Neuronal stem cell (in vitro differentiated cells): ENCODE measurements around the gene SPART.

ENCODE experiments used
- DNase-seq: peaks from one replicate; pipeline ENCODE4 v3.0.0-alpha.2; 2013; ENCODE audit warnings: low spot score
- H2AFZ ChIP-seq: one replicate; pipeline ENCODE4 v1.6.1; 2013; ENCODE audit warnings: mild to moderate bottlenecking, low read length, inconsistent platforms
- H2AK5ac ChIP-seq: 2 replicates; pipeline ENCODE4 v1.6.1; 2013; ENCODE audit warnings: low read depth, mild to moderate bottlenecking, inconsistent platforms, low read length, moderate library complexity, mixed read lengths
- H2BK120ac ChIP-seq: 2 replicates; pipeline ENCODE4 v1.6.1; 2013; ENCODE audit warnings: low read depth, mild to moderate bottlenecking, inconsistent platforms, low read length, moderate library complexity, mixed read lengths
- H2BK12ac ChIP-seq: one replicate; pipeline ENCODE4 v1.6.1; 2013; ENCODE audit warnings: low read length, inconsistent platforms
- H2BK15ac ChIP-seq: 2 replicates; pipeline ENCODE4 v1.6.1; 2013; ENCODE audit warnings: mild to moderate bottlenecking, low read length, inconsistent platforms, mixed read lengths
- H2BK5ac ChIP-seq: one replicate; pipeline ENCODE4 v1.6.1; 2013; ENCODE audit warnings: inconsistent platforms, mild to moderate bottlenecking, low read length, moderate library complexity
- H3K14ac ChIP-seq: one replicate; pipeline ENCODE4 v1.6.1; 2013; ENCODE audit warnings: low read length, inconsistent platforms
- H3K18ac ChIP-seq: 2 replicates; pipeline ENCODE4 v1.6.1; 2013; ENCODE audit warnings: low read length, inconsistent platforms
- H3K23ac ChIP-seq: 2 replicates; pipeline ENCODE4 v1.6.1; 2013; ENCODE audit warnings: low read depth, mild to moderate bottlenecking, mixed read lengths, low read length, inconsistent platforms; ENCODE audit not compliant: poor library complexity
- H3K27ac ChIP-seq: replicated peaks from 3 replicates; pipeline ENCODE4 v1.5.1; 2013; ENCODE audit warnings: low read length, inconsistent platforms
- H3K27me3 ChIP-seq, 3 experiments: 2 replicates each; pipeline ENCODE4 v1.6.1; 2013; ENCODE audit warnings: low read length in 3 of 3, mild to moderate bottlenecking in 2 of 3, inconsistent platforms in 1 of 3, low read depth in 1 of 3, mixed read lengths in 1 of 3, moderate library complexity in 1 of 3; ENCODE audit not compliant: control insufficient read depth in 3 of 3, insufficient read depth in 3 of 3
- H3K36me3 ChIP-seq, 2 donors: replicated peaks in 1 of 2; 2 replicates each; pipeline ENCODE4 v1.6.1; 2013; ENCODE audit warnings: low read length in 2 of 2; ENCODE audit not compliant: control insufficient read depth in 2 of 2, insufficient read depth in 2 of 2
- H3K4ac ChIP-seq: 2 replicates; pipeline ENCODE4 v1.6.1; 2013; ENCODE audit warnings: inconsistent platforms, mild to moderate bottlenecking, low read length, moderate library complexity
- H3K4me1 ChIP-seq, 2 donors: 1 replicate in 1 of 2; 2 replicates in 1 of 2; pipeline ENCODE4 v1.6.1; 2013; ENCODE audit warnings: low read length in 2 of 2, low read depth in 1 of 2; ENCODE audit not compliant: control insufficient read depth in 2 of 2, insufficient read depth in 1 of 2
- H3K4me2 ChIP-seq: one replicate; pipeline ENCODE4 v1.6.1; 2013; ENCODE audit warnings: mild to moderate bottlenecking, low read length, inconsistent platforms; ENCODE audit not compliant: insufficient read depth, poor library complexity, severe bottlenecking
- H3K4me3 ChIP-seq, 2 donors: 2 replicates each; pipeline ENCODE4 v1.5.1; 2013; ENCODE audit warnings: low read length in 2 of 2, mild to moderate bottlenecking in 2 of 2, inconsistent platforms in 1 of 2, moderate library complexity in 1 of 2
- H3K79me1 ChIP-seq: one replicate; pipeline ENCODE4 v1.6.1; 2013; ENCODE audit warnings: low read depth, mild to moderate bottlenecking, inconsistent platforms, low read length, moderate library complexity
- H3K9ac ChIP-seq: one replicate; pipeline ENCODE4 v1.6.1; 2013; ENCODE audit warnings: mild to moderate bottlenecking, low read depth, low read length, inconsistent platforms; ENCODE audit not compliant: poor library complexity
- H3K9me3 ChIP-seq, 2 donors: replicated peaks in 1 of 2; 2 replicates each; pipeline versions ENCODE3 to v1.6.1; 2013; ENCODE audit warnings: low read length in 2 of 2, mild to moderate bottlenecking in 2 of 2, inconsistent platforms in 1 of 2, low read depth in 1 of 2, mixed read lengths in 1 of 2, moderate library complexity in 1 of 2; ENCODE audit not compliant: control insufficient read depth in 2 of 2, insufficient read depth in 1 of 2
- H4K8ac ChIP-seq: one replicate; pipeline ENCODE4 v1.6.1; 2013; ENCODE audit warnings: low read depth, mild to moderate bottlenecking, inconsistent platforms, low read length, moderate library complexity
- H4K91ac ChIP-seq: one replicate; pipeline ENCODE4 v1.6.1; 2013; ENCODE audit warnings: low read length, low read depth, mild to moderate bottlenecking, inconsistent platforms; ENCODE audit not compliant: poor library complexity
- WGBS, 2 donors: extraction: QIAGEN DNeasy Blood & Tissue Kit; methylation state at CpG; one replicate each; pipeline ENCODE4 v1.1.7; 2013; ENCODE audit warnings: missing lambda C conversion rate in 2 of 2, mixed read lengths in 1 of 2; ENCODE audit not compliant: insufficient read length in 2 of 2, insufficient replicate concordance in 1 of 2; ENCODE audit errors: extremely low coverage in 2 of 2; 5-methylcytosine and 5-hydroxymethylcytosine counted together

Gene SPART

GRCh38 chr13:36355632-36356031, 9.4 kb upstream of the SPART start:
- H2BK5ac ChIP-seq = no peak overlapping the region
- H3K9me3 ChIP-seq = peaks cover 0 to 2% of the 10 kb centered on the region in 2 donors
- H3K4me1 ChIP-seq = peaks cover 0 to 3% of the 10 kb centered on the region in 2 donors
- H3K9ac ChIP-seq = no peak overlapping the region
- no peak overlapping the region for H2AK5ac ChIP-seq
- H3K27ac ChIP-seq = no peak overlapping the region
- WGBS, 2 donors = no CpG with 5 or more reads among the region's 2 CpGs
- H2BK15ac ChIP-seq = no peak overlapping the region
- no peak overlapping the region for H3K23ac ChIP-seq
- no peak for DNase-seq
- no peak overlapping the region for H3K14ac ChIP-seq
- no peak overlapping the region for H3K4me3 ChIP-seq
- no peak overlapping the region for H3K4me2 ChIP-seq
- H3K18ac ChIP-seq = no peak overlapping the region
- no peaks in the 10 kb centered on the region for H3K36me3 ChIP-seq
- no peak overlapping the region for H3K4ac ChIP-seq
- no peak overlapping the region for H2AFZ ChIP-seq
- H3K79me1 ChIP-seq = no peaks in the 10 kb centered on the region
- no peak overlapping the region for H2BK12ac ChIP-seq
- H3K27me3 ChIP-seq = no peaks in the 10 kb centered on the region
- no peak overlapping the region for H2BK120ac ChIP-seq
- H4K91ac ChIP-seq = no peak overlapping the region
- H4K8ac ChIP-seq = no peak overlapping the region

GRCh38 chr13:36354842-36355623, 8.8 kb upstream of the SPART start:
- Histone ChIP-seq H3K79me1 (no peaks in the 10 kb centered on the region), H2BK12ac (no peak overlapping the region), H2BK120ac (no peak overlapping the region), H3K36me3 (no peaks in the 10 kb centered on the region), H3K4me1 (peaks cover 0 to 3% of the 10 kb centered on the region in 2 donors), H3K4me3 (no peak overlapping the region), H3K4me2 (no peak overlapping the region), H2AK5ac (no peak overlapping the region), H3K23ac (no peak overlapping the region), H2BK5ac (no peak overlapping the region), H3K9ac (no peak overlapping the region), H3K4ac (no peak overlapping the region), H2AFZ (no peak overlapping the region), H4K8ac (no peak overlapping the region), H3K9me3 (peaks cover 0 to 2% of the 10 kb centered on the region in 2 donors), H3K14ac (no peak overlapping the region), H4K91ac (no peak overlapping the region), H2BK15ac (no peak overlapping the region), H3K27ac (no peak overlapping the region), H3K27me3 (no peaks in the 10 kb centered on the region), H3K18ac (no peak overlapping the region)
- DNase-seq = no peak
- no CpG with 5 or more reads among the region's 1 CpG for WGBS, 2 donors

GRCh38 chr13:36353001-36353400, 6.8 kb upstream of the SPART start:
- H3K18ac ChIP-seq = no peak overlapping the region

GRCh38 chr13:36352350-36352749, 6.2 kb upstream of the SPART start:
- no peaks in the 10 kb centered on the region for H3K36me3 ChIP-seq
- no peak overlapping the region for H3K14ac ChIP-seq
- peaks cover 0 to 3% of the 10 kb centered on the region in 2 donors for H3K4me1 ChIP-seq
- no peak overlapping the region for H2BK12ac ChIP-seq
- H4K8ac ChIP-seq = no peak overlapping the region
- peaks cover 0 to 2% of the 10 kb centered on the region in 2 donors for H3K9me3 ChIP-seq
- no peak overlapping the region for H2BK5ac ChIP-seq
- H3K23ac ChIP-seq = no peak overlapping the region
- no peak overlapping the region for H3K4ac ChIP-seq
- no peaks in the 10 kb centered on the region for H3K27me3 ChIP-seq
- no peak overlapping the region for H4K91ac ChIP-seq
- H3K79me1 ChIP-seq = no peaks in the 10 kb centered on the region
- H2BK120ac ChIP-seq = no peak overlapping the region
- H3K9ac ChIP-seq = no peak overlapping the region
- H3K4me2 ChIP-seq = no peak overlapping the region
- H2AK5ac ChIP-seq = no peak overlapping the region
- no peak for DNase-seq
- H2BK15ac ChIP-seq = no peak overlapping the region
- H2AFZ ChIP-seq = no peak overlapping the region
- H3K4me3 ChIP-seq = no peak overlapping the region
- H3K27ac ChIP-seq = no peak overlapping the region
- H3K18ac ChIP-seq = no peak overlapping the region

More at GRCh38 chr13:36353001-36353400, 6.8 kb upstream of the SPART start:
- H3K79me1 ChIP-seq = no peaks in the 10 kb centered on the region
- no peak overlapping the region for H4K8ac ChIP-seq
- H3K23ac ChIP-seq = no peak overlapping the region
- no peak overlapping the region for H2AK5ac ChIP-seq
- no peak overlapping the region for H2BK5ac ChIP-seq
- H2AFZ ChIP-seq = no peak overlapping the region
- no peak overlapping the region for H2BK12ac ChIP-seq
- H3K4me1 ChIP-seq = peaks cover 0 to 3% of the 10 kb centered on the region in 2 donors
- no peak for DNase-seq
- H3K9ac ChIP-seq = no peak overlapping the region
- no peak overlapping the region for H3K4me2 ChIP-seq
- peaks cover 0 to 2% of the 10 kb centered on the region in 2 donors for H3K9me3 ChIP-seq
- no peaks in the 10 kb centered on the region for H3K27me3 ChIP-seq
- no peak overlapping the region for H4K91ac ChIP-seq
- H3K27ac ChIP-seq = no peak overlapping the region
- no CpG with 5 or more reads among the region's 3 CpGs for WGBS, 2 donors
- no peak overlapping the region for H3K4ac ChIP-seq
- H2BK120ac ChIP-seq = no peak overlapping the region
- H2BK15ac ChIP-seq = no peak overlapping the region
- no peak overlapping the region for H3K4me3 ChIP-seq
- H3K14ac ChIP-seq = no peak overlapping the region
- H3K36me3 ChIP-seq = no peaks in the 10 kb centered on the region
